K562 (cell line): ENCODE measurements around the gene DUSP16. TPM values are rescaled to one million over a fixed set of nuclear protein-coding genes. Genes with fewer than 3 reads are reported as not detected.

ENCODE experiments used
- C11orf30 ChIP-seq: fragments of 450-650 bp; IDR thresholded peaks from 2 replicates; pipeline ENCODE4 v1.6.1; 2016; ENCODE audit warnings: low read depth, mild to moderate bottlenecking
- CHD2 ChIP-seq: IDR thresholded peaks from 2 replicates; pipeline ENCODE4 v1.6.1; 2011; ENCODE audit warnings: low read depth, low read length
- ELK3 ChIP-seq: fragments of 450-650 bp; formaldehyde crosslinking; IDR thresholded peaks from 2 replicates; pipeline ENCODE4 v1.4.0; 2020; ENCODE audit warnings: mild to moderate bottlenecking
- GATAD2B ChIP-seq: fragments of 450-650 bp; IDR thresholded peaks from 2 replicates; pipeline ENCODE4 v1.6.1; 2017; ENCODE audit warnings: mild to moderate bottlenecking, borderline replicate concordance
- HOMEZ ChIP-seq: fragments of 250-450 bp; sonication (Bioruptor Pico); IDR thresholded peaks from 2 replicates; pipeline ENCODE4 v1.4.0; 2020; ENCODE audit warnings: mild to moderate bottlenecking, moderate library complexity
- MXD1 ChIP-seq: fragments of 250-450 bp; sonication (Bioruptor Pico); IDR thresholded peaks from 2 replicates; pipeline ENCODE4 v1.8.0; 2021; ENCODE audit warnings: borderline replicate concordance, mild to moderate bottlenecking, moderate library complexity; ENCODE audit not compliant: poor library complexity, severe bottlenecking
- NKRF ChIP-seq: fragments of 450-650 bp; IDR thresholded peaks from 2 replicates; pipeline ENCODE4 v1.6.1; 2016; ENCODE audit warnings: borderline replicate concordance
- NR4A1 ChIP-seq, 2 experiments: fragments of 250-450 bp in 1 of 2; fragments of 450-650 bp in 1 of 2; sonication (Bioruptor Pico) in 1 of 2; IDR thresholded peaks; 2 replicates each; pipeline versions ENCODE4 v1.4.0 to v1.6.1; 2016 to 2020; ENCODE audit warnings: mild to moderate bottlenecking in 2 of 2, missing compliant biosample characterization in 1 of 2, missing genetic modification characterization in 1 of 2, moderate library complexity in 1 of 2
- NUFIP1 ChIP-seq: fragments of 450-650 bp; IDR thresholded peaks from 2 replicates; pipeline ENCODE4 v1.6.1; 2018; ENCODE audit not compliant: partially characterized antibody
- PHF8 ChIP-seq: fragments of 200-600 bp; sonication (generic); IDR thresholded peaks from 2 replicates; pipeline ENCODE4 v1.6.1; 2012; ENCODE audit warnings: mixed run types, mild to moderate bottlenecking, inconsistent platforms, low read length, moderate library complexity, borderline replicate concordance
- PHTF2 ChIP-seq: fragments of 250-450 bp; sonication (Bioruptor Pico); IDR thresholded peaks from 2 replicates; pipeline ENCODE4 v1.5.0; 2021; ENCODE audit warnings: mild to moderate bottlenecking
- PRPF4 ChIP-seq: fragments of 200-400 bp; formaldehyde crosslinking; IDR thresholded peaks from one replicate; pipeline ENCODE4 v1.6.1; 2017; ENCODE audit warnings: low read length, low read depth, mild to moderate bottlenecking; ENCODE audit not compliant: insufficient read depth, poor library complexity, severe bottlenecking
- SIRT6 ChIP-seq: IDR thresholded peaks from one replicate; pipeline ENCODE4 v1.6.1; 2012; ENCODE audit warnings: low read depth, mild to moderate bottlenecking, control low read depth, inconsistent platforms, low read length, moderate library complexity
- TAF9B ChIP-seq: fragments of 450-650 bp; IDR thresholded peaks from 2 replicates; pipeline ENCODE4 v1.6.1; 2018; ENCODE audit warnings: mild to moderate bottlenecking; ENCODE audit not compliant: partially characterized antibody
- THRB ChIP-seq: fragments of 450-650 bp; formaldehyde crosslinking; conservative IDR thresholded peaks from 2 replicates; pipeline ENCODE4 v1.4.0; 2022; ENCODE audit warnings: mild to moderate bottlenecking, missing genetic modification characterization
- ZBTB1 ChIP-seq: sonication (generic); formaldehyde crosslinking; IDR thresholded peaks from 2 replicates; pipeline ENCODE4 v1.8.1; 2023; ENCODE audit warnings: missing genetic modification reagents, low read depth, mild to moderate bottlenecking, borderline replicate concordance
- ZNF324 ChIP-seq: fragments of 250-450 bp; sonication (Bioruptor Pico); IDR thresholded peaks from 2 replicates; pipeline ENCODE4 v1.4.0; 2020; ENCODE audit warnings: mild to moderate bottlenecking
- ZNF766 ChIP-seq: fragments of 200-800 bp; sonication (Bioruptor generic); conservative IDR thresholded peaks from 2 replicates; pipeline ENCODE4 v1.6.1; 2016; ENCODE audit warnings: missing genetic modification characterization, missing compliant biosample characterization
- ZNF780A ChIP-seq: fragments of 250-450 bp; sonication (Bioruptor Pico); IDR thresholded peaks from 2 replicates; pipeline ENCODE4 v1.5.0; 2021; ENCODE audit warnings: mild to moderate bottlenecking
- polyA plus RNA-seq, 8 experiments: library from polyadenylated mRNA; depleted of rRNA in 4 of 8; stranded (reverse) in 5 of 8; unstranded in 3 of 8; fragments of >200 nt; fragmentation: Nextera tagmentation in 2 of 8; fragmentation: Illumina TruSeq in 1 of 8; extraction: Ambion mirVana in 2 of 8; extraction: Trizol in 1 of 8; gene quantifications; 2 replicates each; pipeline versions ENCODE4 v1.2.1 to v1.2.3, GENCODE V29; 2011 to 2014; ENCODE audit warnings: inconsistent platforms in 1 of 8, missing spikeins in 1 of 8
- total RNA-seq, 7 experiments: library from RNA; depleted of rRNA in 6 of 7; stranded (reverse); fragments of >200 nt in 6 of 7; fragmentation: Illumina TruSeq in 2 of 7; extraction: Trizol in 2 of 7; gene quantifications; 2 replicates each; pipeline versions ENCODE4 v1.2.1 to v1.2.3, GENCODE V29; 2011 to 2021; ENCODE audit warnings: low replicate concordance in 1 of 7

The DUSP16 gene
- total and polyA plus RNA-seq, 9 of the 15 experiments (the other 6 are each of a cell fraction or from before 2014, with no cell fraction given), result 0.70 to 12.3 (median 5.7) TPM

GRCh38 chr12:12611512-12612306 is 49.0 kb upstream of the DUSP16 start, which contains the start of gene CREBL2 (continued):
- TF ChIP-seq ZNF766 (CRISPR knock-in tag) (peak; percentile 66; the same call in 1 of the 2 replicates), ZNF324 (CRISPR knock-in tag) (no peak), CHD2 (no peak), PRPF4 (no peak), ZNF780A (CRISPR knock-in tag) (no peak), NKRF (peak; percentile 33; the same call in 1 of the 2 replicates), THRB (CRISPR knock-in tag) (no peak), NR4A1 (CRISPR knock-in tag; IDR thresholded peaks at IDR 0.05) (no peak), NR4A1 (tag; IDR thresholded peaks at IDR 0.05) (0 out of 2 replicates have a peak, but pooled peaks have one; percentile 27), SIRT6 (no peak), MXD1 (CRISPR knock-in tag) (no peak), PHF8 (peak; percentile 73), C11orf30 (peak; percentile 37), ELK3 (no peak), PHTF2 (CRISPR knock-in tag) (no peak), GATAD2B (no peak), ZBTB1 (no peak), HOMEZ (CRISPR knock-in tag) (no peak), NUFIP1 (no peak), TAF9B (peak; percentile 59)
